OCI-LY3 (cell line): ENCODE data around the gene TXNL4B.

Experiments
- EZH2phosphoT487 ChIP-seq: fragments of 200-600 bp; shearing (Covaris generic); IDR thresholded peaks from 2 replicates; pipeline ENCODE4 v1.6.1; 2018; ENCODE audit warnings: antibody characterized with exemption, mixed run types, low read depth
- TF ChIP-seq, protein P1 (sequence below): fragments of 200-600, 300-600 bp; sonication (generic); IDR thresholded peaks from 2 replicates; pipeline ENCODE4 v1.5.1; 2014; ENCODE audit warnings: antibody characterized with exemption, low read length, low read depth

DNA sequence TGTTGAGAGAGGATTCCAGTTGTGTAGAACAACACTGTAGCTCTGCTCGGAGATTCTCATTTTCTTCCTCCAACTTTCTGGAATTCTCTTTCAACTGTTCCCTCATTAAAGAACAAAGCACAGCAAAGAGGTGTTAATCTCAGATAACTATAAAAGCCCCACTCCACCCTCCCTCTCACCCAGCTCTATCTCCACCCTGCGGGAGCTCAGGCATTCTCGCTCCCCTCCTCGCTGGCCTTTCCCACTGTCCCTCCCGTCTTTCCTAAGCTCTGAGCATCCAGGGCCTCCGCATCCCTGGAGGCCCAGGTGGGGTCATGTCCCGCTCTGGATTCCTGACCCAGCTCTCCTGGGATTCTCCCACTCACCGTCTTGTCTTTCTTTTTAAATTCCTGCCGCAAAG, 35.3 kb upstream of the TXNL4B start:
- TF ChIP-seq, protein P1, sequence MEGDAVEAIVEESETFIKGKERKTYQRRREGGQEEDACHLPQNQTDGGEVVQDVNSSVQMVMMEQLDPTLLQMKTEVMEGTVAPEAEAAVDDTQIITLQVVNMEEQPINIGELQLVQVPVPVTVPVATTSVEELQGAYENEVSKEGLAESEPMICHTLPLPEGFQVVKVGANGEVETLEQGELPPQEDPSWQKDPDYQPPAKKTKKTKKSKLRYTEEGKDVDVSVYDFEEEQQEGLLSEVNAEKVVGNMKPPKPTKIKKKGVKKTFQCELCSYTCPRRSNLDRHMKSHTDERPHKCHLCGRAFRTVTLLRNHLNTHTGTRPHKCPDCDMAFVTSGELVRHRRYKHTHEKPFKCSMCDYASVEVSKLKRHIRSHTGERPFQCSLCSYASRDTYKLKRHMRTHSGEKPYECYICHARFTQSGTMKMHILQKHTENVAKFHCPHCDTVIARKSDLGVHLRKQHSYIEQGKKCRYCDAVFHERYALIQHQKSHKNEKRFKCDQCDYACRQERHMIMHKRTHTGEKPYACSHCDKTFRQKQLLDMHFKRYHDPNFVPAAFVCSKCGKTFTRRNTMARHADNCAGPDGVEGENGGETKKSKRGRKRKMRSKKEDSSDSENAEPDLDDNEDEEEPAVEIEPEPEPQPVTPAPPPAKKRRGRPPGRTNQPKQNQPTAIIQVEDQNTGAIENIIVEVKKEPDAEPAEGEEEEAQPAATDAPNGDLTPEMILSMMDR, result no peak
- TF ChIP-seq EZH2phosphoT487, result no peak
